Measurements from ENCODE around the gene CEP63. TPM values are rescaled to one million over a fixed set of nuclear protein-coding genes. Genes with fewer than 3 reads are reported as not detected.

Gene CEP63
- total and polyA plus RNA-seq, 2 of the 8 experiments (the other 6 are each of a cell fraction or from before 2014, with no cell fraction given) = 5.3 to 18.2 TPM

GRCh38 chr3:134477938-134478337, 7.9 kb upstream of the CEP63 start (continued):
- TF ChIP-seq CHD7 (IDR thresholded peaks at IDR 0.05; ENCODE audit: insufficient replicate concordance, low read length) (no peak), CEBPB (IDR thresholded peaks at IDR 0.05; ENCODE audit: low read depth, low read length) (no peak), TEAD4 (IDR thresholded peaks at IDR 0.05; ENCODE audit: low read depth, low read length) (no peak), GABPA (IDR thresholded peaks at IDR 0.05; ENCODE audit: borderline replicate concordance, insufficient read depth, low read length) (no peak), MAFK (IDR thresholded peaks at IDR 0.05; ENCODE audit: low read depth, low read length) (no peak), POLR2A (IDR thresholded peaks at IDR 0.05; ENCODE audit: control extremely low read depth in 1 of 2, low read depth in 2 of 2, low read length in 2 of 2) (no peak), NRF1 (IDR thresholded peaks at IDR 0.05; ENCODE audit: low read depth, low read length) (no peak), JUND (IDR thresholded peaks at IDR 0.05; ENCODE audit: low read length) (no peak), SP4 (IDR thresholded peaks at IDR 0.05; ENCODE audit: low read length) (no peak)

Data from H1 (cell line).